HEK293 (cell line): ENCODE results near the gene PKD2.

Experiments used
- CTCF ChIA-PET: fragments of 350-600 bp; formaldehyde crosslinking; extraction: SDS; loops from one replicate; lab custom pipeline; 2021; ENCODE audit warnings: antibody characterized with exemption; lab: Yijun Ruan, JAX
- POLR2A ChIA-PET: fragments of 300-600 bp; formaldehyde crosslinking; extraction: SDS; loops from one replicate; lab custom pipeline; 2020; ENCODE audit warnings: antibody characterized with exemption, inconsistent platforms; lab: Yijun Ruan, JAX
- H3K27ac ChIP-seq: fragments of 200-500 bp; sonication (Bioruptor generic); 2 replicates; pipeline ENCODE4 v1.5.1; 2014; ENCODE audit warnings: low read depth, low read length, control low read depth, inconsistent platforms; ENCODE audit errors: extremely low read depth
- H3K36me3 ChIP-seq, 2 experiments: fragments of 200-500 bp in 1 of 2; sonication (Bioruptor generic) in 1 of 2; 1 replicate in 1 of 2; 2 replicates in 1 of 2; pipeline ENCODE4 v1.5.1; 2014 to 2017; ENCODE audit warnings: inconsistent platforms in 2 of 2, low read length in 2 of 2; ENCODE audit not compliant: control insufficient read depth in 2 of 2, insufficient read depth in 1 of 2
- H3K4me1 ChIP-seq: fragments of 200-500 bp; sonication (Bioruptor generic); 2 replicates; pipeline ENCODE4 v1.5.1; 2014; ENCODE audit warnings: mild to moderate bottlenecking, low read length, inconsistent platforms; ENCODE audit not compliant: control insufficient read depth, insufficient read depth
- H3K4me3 ChIP-seq: 2 replicates; pipeline ENCODE4 v1.5.1; 2011; ENCODE audit warnings: low read depth, mild to moderate bottlenecking, control low read depth, low read length, moderate library complexity
- H3K9me3 ChIP-seq: fragments of 200-500 bp; sonication (Bioruptor generic); 2 replicates; pipeline ENCODE4 v1.5.1; 2014; ENCODE audit warnings: low read depth, low read length, inconsistent platforms; ENCODE audit not compliant: control insufficient read depth, insufficient read depth
- AEBP2 ChIP-seq: fragments of 450-650 bp; formaldehyde crosslinking; IDR thresholded peaks from 2 replicates; pipeline ENCODE4 v1.5.1; 2016; ENCODE audit warnings: missing biosample characterization, missing genetic modification characterization, borderline replicate concordance
- BCL11A ChIP-seq: fragments of 450-650 bp; formaldehyde crosslinking; IDR thresholded peaks from 2 replicates; pipeline ENCODE4 v1.5.1; 2016; ENCODE audit warnings: low read depth, missing biosample characterization, missing genetic modification characterization
- GFI1B ChIP-seq: fragments of 450-650 bp; formaldehyde crosslinking; IDR thresholded peaks from 2 replicates; pipeline ENCODE4 v1.5.1; 2016; ENCODE audit warnings: missing biosample characterization, missing genetic modification characterization
- HOXC10 ChIP-seq: sonication (generic); formaldehyde crosslinking; IDR thresholded peaks from 2 replicates; pipeline ENCODE4 v1.8.1; 2023; ENCODE audit warnings: mild to moderate bottlenecking, missing genetic modification reagents
- HOXD13 ChIP-seq: sonication (generic); formaldehyde crosslinking; IDR thresholded peaks from 2 replicates; pipeline ENCODE4 v1.8.0; 2022; ENCODE audit warnings: missing genetic modification reagents, borderline replicate concordance
- MYNN ChIP-seq: fragments of 450-650 bp; formaldehyde crosslinking; IDR thresholded peaks from 2 replicates; pipeline ENCODE4 v1.5.1; 2016; ENCODE audit warnings: missing biosample characterization, missing genetic modification characterization, borderline replicate concordance
- PRDM1 ChIP-seq: fragments of 450-650 bp; formaldehyde crosslinking; IDR thresholded peaks from 2 replicates; pipeline ENCODE4; 2016; ENCODE audit warnings: missing biosample characterization, missing genetic modification characterization
- SCRT1 ChIP-seq: fragments of 450-650 bp; formaldehyde crosslinking; IDR thresholded peaks from 2 replicates; pipeline ENCODE4 v1.5.1; 2016; ENCODE audit warnings: missing biosample characterization, missing genetic modification characterization, borderline replicate concordance
- SP7 ChIP-seq: fragments of 450-650 bp; formaldehyde crosslinking; IDR thresholded peaks from 2 replicates; pipeline ENCODE4 v1.5.1; 2016; ENCODE audit warnings: missing biosample characterization, missing genetic modification characterization
- YY2 ChIP-seq: fragments of 450-650 bp; formaldehyde crosslinking; IDR thresholded peaks from 2 replicates; pipeline ENCODE4 v1.5.1; 2016; ENCODE audit warnings: missing biosample characterization, missing genetic modification characterization
- ZFP69B ChIP-seq: fragments of 450-650 bp; formaldehyde crosslinking; IDR thresholded peaks from 2 replicates; pipeline ENCODE4 v1.5.1; 2016; ENCODE audit warnings: missing biosample characterization, missing genetic modification characterization
- ZNF112 ChIP-seq: fragments of 450-650 bp; formaldehyde crosslinking; IDR thresholded peaks from 2 replicates; pipeline ENCODE4 v1.5.0; 2017; ENCODE audit warnings: missing biosample characterization, missing genetic modification characterization
- ZNF114 ChIP-seq: fragments of 450-650 bp; formaldehyde crosslinking; IDR thresholded peaks from 2 replicates; pipeline ENCODE4 v1.5.0; 2017; ENCODE audit warnings: missing biosample characterization, missing genetic modification characterization
- ZNF133 ChIP-seq: fragments of 450-650 bp; formaldehyde crosslinking; IDR thresholded peaks from 2 replicates; pipeline ENCODE4 v1.5.1; 2016; ENCODE audit warnings: missing biosample characterization, missing genetic modification characterization
- ZNF157 ChIP-seq: fragments of 450-650 bp; formaldehyde crosslinking; IDR thresholded peaks from 2 replicates; pipeline ENCODE4 v1.5.1; 2016; ENCODE audit warnings: missing biosample characterization, missing genetic modification characterization
- ZNF19 ChIP-seq: fragments of 450-650 bp; formaldehyde crosslinking; IDR thresholded peaks from 2 replicates; pipeline ENCODE4; 2016; ENCODE audit warnings: missing biosample characterization, missing genetic modification characterization, low read depth
- ZNF24 ChIP-seq: fragments of 450-650 bp; formaldehyde crosslinking; IDR thresholded peaks from 2 replicates; pipeline ENCODE4 v1.5.1; 2016; ENCODE audit warnings: missing biosample characterization, missing genetic modification characterization
- ZNF366 ChIP-seq: fragments of 450-650 bp; formaldehyde crosslinking; conservative IDR thresholded peaks from 2 replicates; pipeline ENCODE4 v1.5.1; 2016; ENCODE audit warnings: missing biosample characterization, missing genetic modification characterization
- ZNF416 ChIP-seq: fragments of 450-650 bp; formaldehyde crosslinking; IDR thresholded peaks from 2 replicates; pipeline ENCODE4 v1.5.1; 2016; ENCODE audit warnings: missing biosample characterization, missing genetic modification characterization
- ZNF529 ChIP-seq: fragments of 450-650 bp; formaldehyde crosslinking; IDR thresholded peaks from 2 replicates; pipeline ENCODE4 v1.5.1; 2017; ENCODE audit warnings: missing genetic modification characterization, missing biosample characterization; ENCODE audit not compliant: insufficient replicate concordance
- ZNF600 ChIP-seq: fragments of 450-650 bp; formaldehyde crosslinking; IDR thresholded peaks from 2 replicates; pipeline ENCODE4 v1.5.1; 2016; ENCODE audit warnings: missing biosample characterization, missing genetic modification characterization
- ZNF677 ChIP-seq: fragments of 450-650 bp; IDR thresholded peaks from 2 replicates; pipeline ENCODE4 v1.5.0; 2018; ENCODE audit warnings: missing biosample characterization, mild to moderate bottlenecking, missing genetic modification characterization, moderate library complexity
- ZNF707 ChIP-seq: fragments of 450-650 bp; formaldehyde crosslinking; IDR thresholded peaks from 2 replicates; pipeline ENCODE4 v1.5.1; 2016; ENCODE audit warnings: missing biosample characterization, missing genetic modification characterization
- ZNF785 ChIP-seq: fragments of 450-650 bp; formaldehyde crosslinking; IDR thresholded peaks from 2 replicates; pipeline ENCODE4 v1.5.1; 2016; ENCODE audit warnings: missing biosample characterization, missing genetic modification characterization
- TF ChIP-seq, protein P1 (sequence below): fragments of 450-650 bp; formaldehyde crosslinking; IDR thresholded peaks from 2 replicates; pipeline ENCODE4 v1.5.1; 2016; ENCODE audit warnings: missing biosample characterization, missing genetic modification characterization
- TF ChIP-seq, protein P2 (sequence below): fragments of 450-650 bp; formaldehyde crosslinking; IDR thresholded peaks from 2 replicates; pipeline ENCODE4 v1.5.1; 2016; ENCODE audit warnings: missing biosample characterization, missing genetic modification characterization

PKD2 gene

DNA sequence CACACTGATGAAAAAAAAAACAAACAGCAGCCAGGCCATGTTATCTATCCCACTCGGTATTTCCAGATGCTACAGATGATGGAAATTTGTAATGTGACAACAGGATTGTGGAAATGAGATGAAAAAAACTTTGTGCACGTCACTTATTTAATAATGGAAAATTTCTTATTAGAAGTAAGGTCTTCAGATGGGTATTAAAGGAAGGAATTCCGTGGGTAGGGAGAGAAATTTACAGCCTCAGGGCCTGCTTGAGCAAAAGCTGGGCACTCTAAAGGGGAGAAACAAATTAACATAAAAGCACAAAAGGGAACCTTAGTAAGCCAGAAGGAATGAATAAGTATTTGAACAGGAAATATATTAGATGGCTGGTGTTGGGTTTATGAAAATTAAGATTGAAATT lies 4.2 kb upstream of the PKD2 start:
- POLR2A ChIA-PET, result no interaction called here
- H3K36me3 ChIP-seq, result no peaks in the 10 kb centered on the region
- no peaks in the 10 kb centered on the region for H3K4me1 ChIP-seq
- TF ChIP-seq MYNN (tag by site-specific recombination) (no peak), ZNF19 (tag by site-specific recombination) (no peak), BCL11A (tag by site-specific recombination) (no peak), HOXC10 (CRISPR knock-in tag) (no peak), HOXD13 (CRISPR knock-in tag) (no peak), ZNF785 (tag by site-specific recombination) (no peak)
- TF ChIP-seq, protein P1, sequence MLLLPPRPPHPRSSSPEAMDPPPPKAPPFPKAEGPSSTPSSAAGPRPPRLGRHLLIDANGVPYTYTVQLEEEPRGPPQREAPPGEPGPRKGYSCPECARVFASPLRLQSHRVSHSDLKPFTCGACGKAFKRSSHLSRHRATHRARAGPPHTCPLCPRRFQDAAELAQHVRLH (tag by site-specific recombination), result no peak
- no peak overlapping the region for H3K4me3 ChIP-seq
- CTCF ChIA-PET, result interaction anchor here (1.5 kb wide), 1 partner anchor 18 kb away, joined by 4 read pairs; no protein-coding TSS in a partner anchor
- no peaks in the 10 kb centered on the region for H3K9me3 ChIP-seq
- no peak overlapping the region for H3K27ac ChIP-seq

DNA sequence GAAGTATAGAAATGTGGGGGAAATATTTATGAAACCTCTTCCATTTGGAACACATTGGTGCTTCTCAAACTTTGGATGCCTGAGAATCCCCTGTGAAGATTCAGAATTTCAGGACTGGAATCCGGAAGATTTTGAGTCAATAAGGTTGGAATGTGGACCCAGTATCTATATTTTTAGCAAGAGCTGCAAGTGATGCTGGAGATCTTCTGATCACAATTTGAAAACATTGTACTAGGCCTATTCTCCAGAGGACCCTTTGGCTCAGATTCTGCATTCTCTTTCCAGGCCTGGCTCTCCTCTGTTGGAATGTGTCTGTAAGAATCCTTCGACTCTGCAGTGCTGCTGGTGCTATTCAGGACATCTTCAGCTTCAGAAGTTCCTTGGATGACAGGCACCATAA lies 2.4 kb upstream of the PKD2 start:
- Histone ChIP-seq H3K36me3 (no peaks in the 10 kb centered on the region), H3K27ac (no peak overlapping the region), H3K4me1 (no peaks in the 10 kb centered on the region), H3K4me3 (no peak overlapping the region)
- POLR2A ChIA-PET, result no interaction called here
- CTCF ChIA-PET, result interaction anchor here (1.5 kb wide), 1 partner anchor 20 kb away, joined by 4 read pairs; no protein-coding TSS in a partner anchor
- TF ChIP-seq ZNF600, result no peak
- no peak for TF ChIP-seq ZNF707 (tag by site-specific recombination)
- no peak for TF ChIP-seq ZNF114 (tag by site-specific recombination)
- TF ChIP-seq ZFP69B (tag by site-specific recombination), result no peak
- TF ChIP-seq AEBP2, result no peak
- no peak for TF ChIP-seq YY2 (tag by site-specific recombination)
- TF ChIP-seq SCRT1 (tag by site-specific recombination), result no peak
- no peak for TF ChIP-seq ZNF157 (tag by site-specific recombination)
- no peak for TF ChIP-seq GFI1B (tag by site-specific recombination)
- TF ChIP-seq, protein P2, sequence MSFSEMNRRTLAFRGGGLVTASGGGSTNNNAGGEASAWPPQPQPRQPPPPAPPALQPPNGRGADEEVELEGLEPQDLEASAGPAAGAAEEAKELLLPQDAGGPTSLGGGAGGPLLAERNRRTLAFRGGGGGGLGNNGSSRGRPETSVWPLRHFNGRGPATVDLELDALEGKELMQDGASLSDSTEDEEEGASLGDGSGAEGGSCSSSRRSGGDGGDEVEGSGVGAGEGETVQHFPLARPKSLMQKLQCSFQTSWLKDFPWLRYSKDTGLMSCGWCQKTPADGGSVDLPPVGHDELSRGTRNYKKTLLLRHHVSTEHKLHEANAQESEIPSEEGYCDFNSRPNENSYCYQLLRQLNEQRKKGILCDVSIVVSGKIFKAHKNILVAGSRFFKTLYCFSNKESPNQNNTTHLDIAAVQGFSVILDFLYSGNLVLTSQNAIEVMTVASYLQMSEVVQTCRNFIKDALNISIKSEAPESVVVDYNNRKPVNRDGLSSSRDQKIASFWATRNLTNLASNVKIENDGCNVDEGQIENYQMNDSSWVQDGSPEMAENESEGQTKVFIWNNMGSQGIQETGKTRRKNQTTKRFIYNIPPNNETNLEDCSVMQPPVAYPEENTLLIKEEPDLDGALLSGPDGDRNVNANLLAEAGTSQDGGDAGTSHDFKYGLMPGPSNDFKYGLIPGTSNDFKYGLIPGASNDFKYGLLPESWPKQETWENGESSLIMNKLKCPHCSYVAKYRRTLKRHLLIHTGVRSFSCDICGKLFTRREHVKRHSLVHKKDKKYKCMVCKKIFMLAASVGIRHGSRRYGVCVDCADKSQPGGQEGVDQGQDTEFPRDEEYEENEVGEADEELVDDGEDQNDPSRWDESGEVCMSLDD (tag by site-specific recombination), result no peak
- no peak for TF ChIP-seq ZNF529 (tag by site-specific recombination)
- no peak for TF ChIP-seq ZNF112 (tag by site-specific recombination)
- TF ChIP-seq, all 188 proteins: peak for 0
- no peaks in the 10 kb centered on the region for H3K9me3 ChIP-seq

GRCh38 chr4:88005946-88006345 lies 1.5 kb upstream of the PKD2 start:
- H3K4me1 ChIP-seq, result no peaks in the 10 kb centered on the region
- no peak overlapping the region for H3K4me3 ChIP-seq
- H3K36me3 ChIP-seq, result no peaks in the 10 kb centered on the region
- H3K27ac ChIP-seq, result no peak overlapping the region
- no peaks in the 10 kb centered on the region for H3K9me3 ChIP-seq
- ChIA-PET CTCF (interaction anchor here (0.7 kb wide), 1 partner anchor 39 kb away, joined by 5 read pairs; no protein-coding TSS in a partner anchor), POLR2A (no interaction called here)
- TF ChIP-seq ZNF366 (tag by site-specific recombination) (0 out of 2 replicates have a peak, but pooled peaks have one; percentile 13), ZNF133 (tag by site-specific recombination) (no peak), PRDM1 (tag by site-specific recombination) (no peak), SCRT1 (tag by site-specific recombination) (no peak), ZNF416 (no peak), ZNF24 (tag by site-specific recombination) (no peak), SP7 (tag by site-specific recombination) (no peak), ZNF677 (tag by site-specific recombination) (no peak)
